Effector CD4-positive, alpha-beta T cell (primary cell): ENCODE measurements around the gene ZNF280A.
"Not testable (repeated sequence)": the region's sequence is repeated elsewhere in the genome, so short reads cannot be mapped to it uniquely, and the experiment has no call there.

Experiments
- DNase-seq: peaks from one replicate; pipeline ENCODE4 v3.0.0-alpha.2; 2020

Gene ZNF280A

GRCh38 chr22:22538226-22538989 is 18.3 kb upstream of the ZNF280A start:
- DNase-seq = no peak

DNA sequence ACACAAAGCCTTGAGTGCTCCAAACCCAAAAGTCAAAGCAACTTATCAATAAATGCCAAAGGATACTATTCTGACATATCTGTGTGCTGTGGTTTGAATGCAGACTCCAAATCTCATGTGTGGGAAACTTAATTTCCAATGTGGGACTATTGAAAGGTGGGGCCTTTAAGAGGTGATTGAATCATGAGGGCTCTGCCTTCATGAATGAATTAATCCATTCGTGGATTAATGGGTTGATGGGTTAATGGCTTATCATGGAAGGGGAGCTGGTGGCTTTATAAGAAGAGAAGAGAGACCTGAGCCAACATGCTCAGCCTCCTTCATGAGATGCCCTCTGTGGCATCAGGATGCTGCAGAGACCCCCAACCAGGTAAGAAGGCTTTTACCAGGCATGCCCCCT is 16.8 kb upstream of the ZNF280A start:
- no peak for DNase-seq

GRCh38 chr22:22536515-22536914 is 16.4 kb upstream of the ZNF280A start:
- DNase-seq = no peak

GRCh38 chr22:22535662-22536061 is 15.6 kb upstream of the ZNF280A start:
- no peak for DNase-seq

GRCh38 chr22:22534604-22535415 is 14.7 kb upstream of the ZNF280A start:
- DNase-seq = no peak

DNA sequence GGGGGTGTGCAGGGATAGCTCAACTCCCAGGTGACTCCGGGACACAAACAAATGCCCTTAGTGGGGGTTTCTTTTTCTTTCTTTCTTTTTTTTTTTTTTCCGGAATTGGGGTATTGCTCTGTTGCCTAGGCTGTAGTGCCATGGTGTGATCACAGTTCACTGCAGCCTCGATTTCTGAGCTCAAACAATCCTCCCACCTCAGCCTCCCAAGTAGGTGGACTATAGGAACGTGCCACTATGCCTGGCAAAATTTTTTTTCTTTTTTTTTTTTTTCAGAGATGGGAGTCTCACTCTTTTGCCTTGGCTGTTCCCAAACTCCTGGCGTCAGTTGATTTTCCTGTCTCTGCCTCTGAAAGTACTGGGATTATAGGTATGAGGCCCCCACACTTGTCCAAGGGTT is 13.8 kb upstream of the ZNF280A start:
- DNase-seq = no peak

GRCh38 chr22:22533417-22533816 is 13.3 kb upstream of the ZNF280A start:
- DNase-seq = no peak

GRCh38 chr22:22532547-22533071 is 12.5 kb upstream of the ZNF280A start:
- DNase-seq = not testable (repeated sequence)

DNA sequence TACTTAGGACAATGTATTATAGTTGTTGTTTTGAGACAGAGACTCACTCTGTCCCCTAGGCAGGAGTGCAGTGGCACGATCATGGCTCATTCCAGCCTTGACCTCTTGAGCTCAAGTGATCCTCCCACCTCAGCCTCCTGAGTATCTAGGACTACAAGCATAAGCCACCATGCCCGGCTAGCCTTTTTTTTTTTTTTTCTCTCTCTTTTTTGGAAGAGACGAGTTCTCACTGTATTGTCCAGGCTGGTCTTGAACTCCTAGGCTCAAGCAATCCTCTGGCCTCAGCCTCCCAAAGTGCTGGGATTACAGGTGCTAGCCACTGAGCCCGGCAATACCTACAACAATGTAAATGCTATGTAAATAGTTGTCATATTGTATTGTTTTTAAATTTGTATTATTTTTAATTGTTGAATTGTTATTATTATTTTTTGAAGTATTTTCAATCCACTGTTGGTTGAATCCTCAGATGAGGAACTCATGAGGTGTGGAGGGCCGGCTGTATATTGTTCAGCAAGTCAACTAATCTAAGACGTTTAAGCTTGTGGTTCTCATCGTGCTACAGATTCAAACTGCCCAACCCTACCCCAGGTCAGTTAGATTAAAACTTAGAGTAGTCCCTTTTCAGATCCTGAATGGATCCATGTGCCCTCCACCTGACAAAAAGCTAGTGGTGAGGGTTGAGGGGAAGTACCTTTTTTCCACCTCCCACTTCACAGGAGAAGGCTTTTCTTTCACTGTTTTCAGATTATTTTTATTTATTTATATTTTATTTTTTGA is 11.9 kb upstream of the ZNF280A start:
- no peak for DNase-seq

GRCh38 chr22:22528780-22529179 is 8.7 kb upstream of the ZNF280A start:
- no peak for DNase-seq

GRCh38 chr22:22527312-22527711 is 7.2 kb upstream of the ZNF280A start:
- DNase-seq = no peak

- DNase-seq = no peak
These were observed 6.2 kb upstream of the ZNF280A start for GRCh38 chr22:22526125-22526912.

DNA sequence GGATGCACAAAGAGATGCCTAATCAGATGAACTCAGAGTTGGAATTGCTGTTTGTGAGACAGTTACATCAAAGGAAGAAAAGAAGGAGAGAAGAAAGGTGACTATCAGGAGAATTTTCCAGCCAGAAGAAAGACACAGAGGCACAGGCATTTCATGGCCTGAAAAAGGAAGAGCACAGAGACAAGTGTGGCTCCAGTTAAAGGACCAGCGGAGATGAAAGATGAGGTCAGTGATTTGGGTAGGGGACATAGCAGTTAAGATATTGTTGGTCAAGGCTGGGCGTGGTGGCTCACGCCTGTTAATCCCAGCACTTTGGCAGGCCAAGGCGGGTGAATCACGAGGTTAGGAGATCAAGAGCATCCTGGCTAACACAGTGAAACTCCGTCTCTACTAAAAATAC is 3.4 kb upstream of the ZNF280A start:
- no peak for DNase-seq

GRCh38 chr22:22521631-22522030 is 1.6 kb upstream of the ZNF280A start:
- no peak for DNase-seq

- DNase-seq = no peak
These were observed 865 bp upstream of the ZNF280A start for GRCh38 chr22:22520667-22521602.

GRCh38 chr22:22519591-22519990 is 479 bp downstream of the ZNF280A start:
- no peak for DNase-seq

- no peak for DNase-seq
These were observed 3.1 kb downstream of the ZNF280A start for GRCh38 chr22:22516992-22517391.

- no peak for DNase-seq
These were observed 4.2 kb downstream of the ZNF280A start for GRCh38 chr22:22515890-22516289.

DNA sequence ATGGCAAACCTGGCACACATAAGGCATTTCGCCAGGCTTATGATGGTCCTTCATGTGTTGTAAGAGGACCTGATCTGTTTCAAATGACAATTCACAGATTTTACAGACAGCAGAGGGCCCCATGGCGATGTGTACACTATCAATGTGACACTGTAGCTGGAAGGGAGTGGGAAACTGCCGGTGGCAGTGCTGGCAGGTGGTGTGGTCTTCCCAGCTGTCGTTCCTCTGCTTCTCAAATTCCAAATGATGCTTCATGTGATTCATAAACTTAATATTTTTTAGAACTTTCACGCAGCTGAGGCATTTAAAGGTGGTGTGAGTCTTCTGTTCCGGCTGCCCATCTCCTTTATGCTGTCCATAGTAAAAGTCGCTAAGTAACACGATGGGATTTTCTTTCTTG is 5.6 kb downstream of the ZNF280A start:
- DNase-seq = not testable (repeated sequence)

GRCh38 chr22:22513619-22514018 is 6.5 kb downstream of the ZNF280A start:
- no peak for DNase-seq

- no peak for DNase-seq
These were observed 7.1 kb downstream of the ZNF280A start for GRCh38 chr22:22512951-22513350.
